Mammary epithelial cell (primary cell): Measurements from ENCODE around the gene LILRA1.

Experiments
- EZH2 ChIP-seq: IDR thresholded peaks from 2 replicates; pipeline ENCODE4 v1.6.1; 2012; ENCODE audit warnings: low read length, inconsistent platforms, borderline replicate concordance
- TF ChIP-seq, protein P1 (sequence below), 2 donors: IDR thresholded peaks in 1 of 2; conservative IDR thresholded peaks in 1 of 2; 2 replicates each; pipeline ENCODE4 v1.5.1; 2011 to 2012; ENCODE audit warnings: inconsistent platforms in 2 of 2, low read length in 2 of 2, mild to moderate bottlenecking in 2 of 2, control low read depth in 1 of 2, low read depth in 1 of 2; ENCODE audit not compliant: insufficient read depth in 1 of 2; ENCODE audit errors: extremely low read depth in 1 of 2

- TF ChIP-seq, protein P1, sequence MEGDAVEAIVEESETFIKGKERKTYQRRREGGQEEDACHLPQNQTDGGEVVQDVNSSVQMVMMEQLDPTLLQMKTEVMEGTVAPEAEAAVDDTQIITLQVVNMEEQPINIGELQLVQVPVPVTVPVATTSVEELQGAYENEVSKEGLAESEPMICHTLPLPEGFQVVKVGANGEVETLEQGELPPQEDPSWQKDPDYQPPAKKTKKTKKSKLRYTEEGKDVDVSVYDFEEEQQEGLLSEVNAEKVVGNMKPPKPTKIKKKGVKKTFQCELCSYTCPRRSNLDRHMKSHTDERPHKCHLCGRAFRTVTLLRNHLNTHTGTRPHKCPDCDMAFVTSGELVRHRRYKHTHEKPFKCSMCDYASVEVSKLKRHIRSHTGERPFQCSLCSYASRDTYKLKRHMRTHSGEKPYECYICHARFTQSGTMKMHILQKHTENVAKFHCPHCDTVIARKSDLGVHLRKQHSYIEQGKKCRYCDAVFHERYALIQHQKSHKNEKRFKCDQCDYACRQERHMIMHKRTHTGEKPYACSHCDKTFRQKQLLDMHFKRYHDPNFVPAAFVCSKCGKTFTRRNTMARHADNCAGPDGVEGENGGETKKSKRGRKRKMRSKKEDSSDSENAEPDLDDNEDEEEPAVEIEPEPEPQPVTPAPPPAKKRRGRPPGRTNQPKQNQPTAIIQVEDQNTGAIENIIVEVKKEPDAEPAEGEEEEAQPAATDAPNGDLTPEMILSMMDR (conservative IDR thresholded peaks at IDR 0.05 in 1 of 2, IDR thresholded peaks at IDR 0.05 in 1 of 2; ENCODE audit: extremely low read depth in 1 of 2, insufficient read depth in 1 of 2, low read depth in 1 of 2, low read length in 2 of 2), result no peak
- no peak for TF ChIP-seq EZH2
Measured at GRCh38 chr19:54616057-54616456, 22.6 kb downstream of the LILRA1 start.
